Spleen (tissue), 7 donors: ENCODE data around the gene ROBO1.

Experiments
- POLR2AphosphoS5 ChIP-seq, 3 donors: sonication (generic); formaldehyde crosslinking; IDR thresholded peaks; one replicate each; pipeline ENCODE4 v1.5.1; 2017; ENCODE audit warnings: antibody characterized with exemption in 3 of 3
- TF ChIP-seq, protein P1 (sequence below), 11 experiments: fragments of 200-600 bp in 7 of 11; fragments of 450-650 bp in 4 of 11; sonication (generic) in 4 of 11; IDR thresholded peaks in 8 of 11; conservative IDR thresholded peaks in 3 of 11; 1 replicate in 7 of 11; 2 replicates in 4 of 11; pipeline versions ENCODE4 v1.4.0 to v1.8.0; 2016 to 2021; ENCODE audit warnings: antibody characterized with exemption in 11 of 11, inconsistent platforms in 4 of 11, mild to moderate bottlenecking in 1 of 11
- donor health status: DM: no; HTN: no; CAD: no; lungs with moderate emphysema.
- donor health status: DM: no; HTN: no; CAD: no.
- donor health status: DM: no; HTN: no; CAD: no.

GRCh38 chr3:78941587-78941986, 826.2 kb downstream of the ROBO1 start:
- TF ChIP-seq, protein P1, sequence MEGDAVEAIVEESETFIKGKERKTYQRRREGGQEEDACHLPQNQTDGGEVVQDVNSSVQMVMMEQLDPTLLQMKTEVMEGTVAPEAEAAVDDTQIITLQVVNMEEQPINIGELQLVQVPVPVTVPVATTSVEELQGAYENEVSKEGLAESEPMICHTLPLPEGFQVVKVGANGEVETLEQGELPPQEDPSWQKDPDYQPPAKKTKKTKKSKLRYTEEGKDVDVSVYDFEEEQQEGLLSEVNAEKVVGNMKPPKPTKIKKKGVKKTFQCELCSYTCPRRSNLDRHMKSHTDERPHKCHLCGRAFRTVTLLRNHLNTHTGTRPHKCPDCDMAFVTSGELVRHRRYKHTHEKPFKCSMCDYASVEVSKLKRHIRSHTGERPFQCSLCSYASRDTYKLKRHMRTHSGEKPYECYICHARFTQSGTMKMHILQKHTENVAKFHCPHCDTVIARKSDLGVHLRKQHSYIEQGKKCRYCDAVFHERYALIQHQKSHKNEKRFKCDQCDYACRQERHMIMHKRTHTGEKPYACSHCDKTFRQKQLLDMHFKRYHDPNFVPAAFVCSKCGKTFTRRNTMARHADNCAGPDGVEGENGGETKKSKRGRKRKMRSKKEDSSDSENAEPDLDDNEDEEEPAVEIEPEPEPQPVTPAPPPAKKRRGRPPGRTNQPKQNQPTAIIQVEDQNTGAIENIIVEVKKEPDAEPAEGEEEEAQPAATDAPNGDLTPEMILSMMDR (IDR thresholded peaks at IDR 0.05 in 8 of 11, conservative IDR thresholded peaks at IDR 0.05 in 3 of 11) = no peak
- no peak for TF ChIP-seq POLR2AphosphoS5 (IDR thresholded peaks at IDR 0.05)
